ENCODE results near the gene SLC10A4. TPM values are rescaled to one million over a fixed set of nuclear protein-coding genes. Genes with fewer than 3 reads are reported as not detected.

SLC10A4 gene
- total and polyA plus RNA-seq, 2 of the 8 experiments (the other 6 are each of a cell fraction or from before 2014, with no cell fraction given), result 4.5 to 5.6 TPM

DNA sequence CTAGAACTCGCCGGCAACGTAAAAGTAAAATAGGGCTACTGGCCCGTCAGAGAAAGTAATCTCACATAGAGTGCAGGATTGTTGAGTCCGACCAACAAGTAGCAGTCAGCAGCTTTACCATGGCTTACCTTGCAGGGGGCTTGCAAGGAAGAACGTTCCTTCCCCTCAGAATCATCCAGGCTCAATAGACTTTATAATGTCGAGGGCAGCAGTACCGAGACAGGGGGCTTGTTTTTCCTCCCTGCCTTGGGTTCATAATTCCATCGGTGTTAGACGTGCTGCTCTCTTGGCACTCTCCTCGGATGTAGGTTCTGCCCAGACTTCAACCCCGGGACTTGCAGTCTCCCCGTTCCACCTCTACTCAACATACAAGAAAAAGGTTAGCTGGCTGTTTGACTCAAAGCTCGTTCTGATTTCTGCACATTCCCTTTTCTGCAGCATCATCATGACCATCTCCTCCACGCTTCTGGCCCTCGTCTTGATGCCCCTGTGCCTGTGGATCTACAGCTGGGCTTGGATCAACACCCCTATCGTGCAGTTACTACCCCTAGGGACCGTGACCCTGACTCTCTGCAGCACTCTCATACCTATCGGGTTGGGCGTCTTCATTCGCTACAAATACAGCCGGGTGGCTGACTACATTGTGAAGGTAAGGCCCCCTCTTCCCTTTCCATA lies 1.5 kb downstream of the SLC10A4 start (continued):
- TF ChIP-seq, protein P1, sequence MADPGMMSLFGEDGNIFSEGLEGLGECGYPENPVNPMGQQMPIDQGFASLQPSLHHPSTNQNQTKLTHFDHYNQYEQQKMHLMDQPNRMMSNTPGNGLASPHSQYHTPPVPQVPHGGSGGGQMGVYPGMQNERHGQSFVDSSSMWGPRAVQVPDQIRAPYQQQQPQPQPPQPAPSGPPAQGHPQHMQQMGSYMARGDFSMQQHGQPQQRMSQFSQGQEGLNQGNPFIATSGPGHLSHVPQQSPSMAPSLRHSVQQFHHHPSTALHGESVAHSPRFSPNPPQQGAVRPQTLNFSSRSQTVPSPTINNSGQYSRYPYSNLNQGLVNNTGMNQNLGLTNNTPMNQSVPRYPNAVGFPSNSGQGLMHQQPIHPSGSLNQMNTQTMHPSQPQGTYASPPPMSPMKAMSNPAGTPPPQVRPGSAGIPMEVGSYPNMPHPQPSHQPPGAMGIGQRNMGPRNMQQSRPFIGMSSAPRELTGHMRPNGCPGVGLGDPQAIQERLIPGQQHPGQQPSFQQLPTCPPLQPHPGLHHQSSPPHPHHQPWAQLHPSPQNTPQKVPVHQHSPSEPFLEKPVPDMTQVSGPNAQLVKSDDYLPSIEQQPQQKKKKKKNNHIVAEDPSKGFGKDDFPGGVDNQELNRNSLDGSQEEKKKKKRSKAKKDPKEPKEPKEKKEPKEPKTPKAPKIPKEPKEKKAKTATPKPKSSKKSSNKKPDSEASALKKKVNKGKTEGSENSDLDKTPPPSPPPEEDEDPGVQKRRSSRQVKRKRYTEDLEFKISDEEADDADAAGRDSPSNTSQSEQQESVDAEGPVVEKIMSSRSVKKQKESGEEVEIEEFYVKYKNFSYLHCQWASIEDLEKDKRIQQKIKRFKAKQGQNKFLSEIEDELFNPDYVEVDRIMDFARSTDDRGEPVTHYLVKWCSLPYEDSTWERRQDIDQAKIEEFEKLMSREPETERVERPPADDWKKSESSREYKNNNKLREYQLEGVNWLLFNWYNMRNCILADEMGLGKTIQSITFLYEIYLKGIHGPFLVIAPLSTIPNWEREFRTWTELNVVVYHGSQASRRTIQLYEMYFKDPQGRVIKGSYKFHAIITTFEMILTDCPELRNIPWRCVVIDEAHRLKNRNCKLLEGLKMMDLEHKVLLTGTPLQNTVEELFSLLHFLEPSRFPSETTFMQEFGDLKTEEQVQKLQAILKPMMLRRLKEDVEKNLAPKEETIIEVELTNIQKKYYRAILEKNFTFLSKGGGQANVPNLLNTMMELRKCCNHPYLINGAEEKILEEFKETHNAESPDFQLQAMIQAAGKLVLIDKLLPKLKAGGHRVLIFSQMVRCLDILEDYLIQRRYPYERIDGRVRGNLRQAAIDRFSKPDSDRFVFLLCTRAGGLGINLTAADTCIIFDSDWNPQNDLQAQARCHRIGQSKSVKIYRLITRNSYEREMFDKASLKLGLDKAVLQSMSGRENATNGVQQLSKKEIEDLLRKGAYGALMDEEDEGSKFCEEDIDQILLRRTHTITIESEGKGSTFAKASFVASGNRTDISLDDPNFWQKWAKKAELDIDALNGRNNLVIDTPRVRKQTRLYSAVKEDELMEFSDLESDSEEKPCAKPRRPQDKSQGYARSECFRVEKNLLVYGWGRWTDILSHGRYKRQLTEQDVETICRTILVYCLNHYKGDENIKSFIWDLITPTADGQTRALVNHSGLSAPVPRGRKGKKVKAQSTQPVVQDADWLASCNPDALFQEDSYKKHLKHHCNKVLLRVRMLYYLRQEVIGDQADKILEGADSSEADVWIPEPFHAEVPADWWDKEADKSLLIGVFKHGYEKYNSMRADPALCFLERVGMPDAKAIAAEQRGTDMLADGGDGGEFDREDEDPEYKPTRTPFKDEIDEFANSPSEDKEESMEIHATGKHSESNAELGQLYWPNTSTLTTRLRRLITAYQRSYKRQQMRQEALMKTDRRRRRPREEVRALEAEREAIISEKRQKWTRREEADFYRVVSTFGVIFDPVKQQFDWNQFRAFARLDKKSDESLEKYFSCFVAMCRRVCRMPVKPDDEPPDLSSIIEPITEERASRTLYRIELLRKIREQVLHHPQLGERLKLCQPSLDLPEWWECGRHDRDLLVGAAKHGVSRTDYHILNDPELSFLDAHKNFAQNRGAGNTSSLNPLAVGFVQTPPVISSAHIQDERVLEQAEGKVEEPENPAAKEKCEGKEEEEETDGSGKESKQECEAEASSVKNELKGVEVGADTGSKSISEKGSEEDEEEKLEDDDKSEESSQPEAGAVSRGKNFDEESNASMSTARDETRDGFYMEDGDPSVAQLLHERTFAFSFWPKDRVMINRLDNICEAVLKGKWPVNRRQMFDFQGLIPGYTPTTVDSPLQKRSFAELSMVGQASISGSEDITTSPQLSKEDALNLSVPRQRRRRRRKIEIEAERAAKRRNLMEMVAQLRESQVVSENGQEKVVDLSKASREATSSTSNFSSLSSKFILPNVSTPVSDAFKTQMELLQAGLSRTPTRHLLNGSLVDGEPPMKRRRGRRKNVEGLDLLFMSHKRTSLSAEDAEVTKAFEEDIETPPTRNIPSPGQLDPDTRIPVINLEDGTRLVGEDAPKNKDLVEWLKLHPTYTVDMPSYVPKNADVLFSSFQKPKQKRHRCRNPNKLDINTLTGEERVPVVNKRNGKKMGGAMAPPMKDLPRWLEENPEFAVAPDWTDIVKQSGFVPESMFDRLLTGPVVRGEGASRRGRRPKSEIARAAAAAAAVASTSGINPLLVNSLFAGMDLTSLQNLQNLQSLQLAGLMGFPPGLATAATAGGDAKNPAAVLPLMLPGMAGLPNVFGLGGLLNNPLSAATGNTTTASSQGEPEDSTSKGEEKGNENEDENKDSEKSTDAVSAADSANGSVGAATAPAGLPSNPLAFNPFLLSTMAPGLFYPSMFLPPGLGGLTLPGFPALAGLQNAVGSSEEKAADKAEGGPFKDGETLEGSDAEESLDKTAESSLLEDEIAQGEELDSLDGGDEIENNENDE (IDR thresholded peaks at IDR 0.05; ENCODE audit: insufficient replicate concordance, low read length), result no peak
- no peak for TF ChIP-seq POLR2AphosphoS5 (IDR thresholded peaks at IDR 0.05; ENCODE audit: low read depth, low read length)
- no peak for TF ChIP-seq GABPA (IDR thresholded peaks at IDR 0.05; ENCODE audit: borderline replicate concordance, insufficient read depth, low read length)
- TF ChIP-seq PHF8 (conservative IDR thresholded peaks at IDR 0.05; ENCODE audit: low read depth, low read length), result no peak
- no peak for TF ChIP-seq SRF (IDR thresholded peaks at IDR 0.05; ENCODE audit: low read depth, low read length)
- TF ChIP-seq CHD2 (IDR thresholded peaks at IDR 0.05; ENCODE audit: low read length), result no peak
- no peak for TF ChIP-seq MAFK (IDR thresholded peaks at IDR 0.05; ENCODE audit: low read depth, low read length)
- no peak for TF ChIP-seq RAD21 (IDR thresholded peaks at IDR 0.05 in 1 of 2, conservative IDR thresholded peaks at IDR 0.05 in 1 of 2; ENCODE audit: low read depth in 2 of 2, low read length in 2 of 2)
